NCI-H226 (cell line): Measurements from ENCODE around the gene OPA1.
"Not testable (repeated sequence)": the region's sequence is repeated elsewhere in the genome, so short reads cannot be mapped to it uniquely, and the experiment has no call there.

Experiments
- DNase-seq: peaks from one replicate; pipeline ENCODE4 v3.0.0-alpha.2; 2015

The OPA1 gene

GRCh38 chr3:193593668-193594030 lies 641 bp downstream of the OPA1 start:
- no peak for DNase-seq

GRCh38 chr3:193594946-193595689 lies 2.1 kb downstream of the OPA1 start:
- peak; percentile 29 for DNase-seq

- no peak for DNase-seq
Measured at GRCh38 chr3:193595939-193596487, 3.0 kb downstream of the OPA1 start.

GRCh38 chr3:193598202-193598601 lies 5.2 kb downstream of the OPA1 start:
- no peak for DNase-seq

GRCh38 chr3:193599393-193599792 lies 6.4 kb downstream of the OPA1 start:
- no peak for DNase-seq

- DNase-seq: peak; percentile 50
Measured at GRCh38 chr3:193605876-193606275, 12.9 kb downstream of the OPA1 start.

- not testable (repeated sequence) for DNase-seq
Measured at GRCh38 chr3:193606892-193607291, 13.9 kb downstream of the OPA1 start.

GRCh38 chr3:193610516-193610915 lies 17.5 kb downstream of the OPA1 start:
- not testable (repeated sequence) for DNase-seq

- no peak for DNase-seq
Measured at GRCh38 chr3:193614430-193614829, 21.4 kb downstream of the OPA1 start.

- no peak for DNase-seq
Measured at GRCh38 chr3:193617628-193618027, 24.6 kb downstream of the OPA1 start.

GRCh38 chr3:193620057-193620456 lies 27.0 kb downstream of the OPA1 start:
- DNase-seq: no peak

GRCh38 chr3:193620650-193621049 lies 27.6 kb downstream of the OPA1 start:
- no peak for DNase-seq

- DNase-seq: no peak
Measured at GRCh38 chr3:193621127-193621526, 28.1 kb downstream of the OPA1 start.

- DNase-seq: no peak
Measured at GRCh38 chr3:193630005-193630404, 37.0 kb downstream of the OPA1 start.

- no peak for DNase-seq
Measured at GRCh38 chr3:193637831-193638230, 44.8 kb downstream of the OPA1 start.

- no peak for DNase-seq
Measured at GRCh38 chr3:193638833-193639232, 45.8 kb downstream of the OPA1 start.

- no peak for DNase-seq
Measured at GRCh38 chr3:193640165-193640715, 47.2 kb downstream of the OPA1 start.

- DNase-seq: no peak
Measured at GRCh38 chr3:193640728-193641439, 47.9 kb downstream of the OPA1 start.

- DNase-seq: no peak
Measured at GRCh38 chr3:193641440-193641775, 48.4 kb downstream of the OPA1 start.

GRCh38 chr3:193645806-193646205 lies 52.8 kb downstream of the OPA1 start:
- no peak for DNase-seq

- DNase-seq: no peak
Measured at GRCh38 chr3:193648542-193649076, 55.6 kb downstream of the OPA1 start.

- DNase-seq: no peak
Measured at GRCh38 chr3:193650585-193650984, 57.6 kb downstream of the OPA1 start.

- no peak for DNase-seq
Measured at GRCh38 chr3:193655831-193656433, 62.9 kb downstream of the OPA1 start.
